Adrenal gland (tissue), 5 donors: ENCODE measurements around the gene ARMH3.

Experiments used
- POLR2A ChIP-seq, 2 donors: fragments of 450-650 bp; IDR thresholded peaks; one replicate each; pipeline ENCODE4 v1.6.1; 2017; ENCODE audit warnings: antibody characterized with exemption in 2 of 2, mild to moderate bottlenecking in 2 of 2, moderate library complexity in 1 of 2
- TF ChIP-seq, protein P1 (sequence below), 6 experiments: fragments of 450-650 bp in 4 of 6; fragments of 200-600 bp in 2 of 6; sonication (generic) in 1 of 6; IDR thresholded peaks; 1 replicate in 5 of 6; 2 replicates in 1 of 6; pipeline versions ENCODE4 v1.5.1 to v1.8.0; 2016 to 2021; ENCODE audit warnings: antibody characterized with exemption in 6 of 6, mild to moderate bottlenecking in 2 of 6, moderate library complexity in 1 of 6
- donor health status: DM: no; HTN: no; CAD: no.

DNA sequence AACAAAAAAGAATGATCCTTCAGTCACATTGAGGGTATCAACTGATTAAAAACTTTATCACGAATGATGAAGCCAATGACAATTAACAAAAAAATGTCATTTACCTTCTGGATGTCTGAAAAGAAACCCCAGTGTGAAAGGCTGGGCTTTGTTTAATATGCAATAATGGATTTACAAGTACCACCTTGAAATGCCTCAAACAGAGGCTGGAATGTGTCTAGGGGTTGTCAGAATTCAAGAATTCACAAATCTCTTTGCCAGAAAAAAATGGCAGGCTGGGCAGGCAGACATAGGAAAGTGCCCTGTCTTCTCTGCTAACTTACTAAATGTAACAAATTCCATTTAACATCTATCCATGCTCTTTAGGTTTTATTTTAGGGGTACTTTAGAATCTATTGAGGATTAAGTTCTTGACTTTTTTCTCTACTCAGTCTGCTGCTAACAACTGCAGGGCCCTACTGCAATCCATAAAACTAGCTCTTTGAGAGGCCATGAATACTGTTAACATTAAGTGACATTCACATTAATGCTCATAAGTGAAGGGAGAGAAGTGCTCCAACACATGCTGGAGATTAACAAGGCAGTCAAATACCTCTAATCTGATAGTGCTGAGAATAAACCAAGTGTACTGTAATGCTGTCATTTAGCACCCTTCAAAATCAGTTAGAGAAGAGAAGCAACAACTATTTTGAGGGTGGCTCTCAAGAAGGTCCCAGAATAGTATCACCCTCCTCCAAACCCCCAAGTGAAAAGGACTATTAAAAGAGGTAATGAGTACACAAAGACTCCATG is 169.3 kb downstream of the ARMH3 start:
- TF ChIP-seq, protein P1, sequence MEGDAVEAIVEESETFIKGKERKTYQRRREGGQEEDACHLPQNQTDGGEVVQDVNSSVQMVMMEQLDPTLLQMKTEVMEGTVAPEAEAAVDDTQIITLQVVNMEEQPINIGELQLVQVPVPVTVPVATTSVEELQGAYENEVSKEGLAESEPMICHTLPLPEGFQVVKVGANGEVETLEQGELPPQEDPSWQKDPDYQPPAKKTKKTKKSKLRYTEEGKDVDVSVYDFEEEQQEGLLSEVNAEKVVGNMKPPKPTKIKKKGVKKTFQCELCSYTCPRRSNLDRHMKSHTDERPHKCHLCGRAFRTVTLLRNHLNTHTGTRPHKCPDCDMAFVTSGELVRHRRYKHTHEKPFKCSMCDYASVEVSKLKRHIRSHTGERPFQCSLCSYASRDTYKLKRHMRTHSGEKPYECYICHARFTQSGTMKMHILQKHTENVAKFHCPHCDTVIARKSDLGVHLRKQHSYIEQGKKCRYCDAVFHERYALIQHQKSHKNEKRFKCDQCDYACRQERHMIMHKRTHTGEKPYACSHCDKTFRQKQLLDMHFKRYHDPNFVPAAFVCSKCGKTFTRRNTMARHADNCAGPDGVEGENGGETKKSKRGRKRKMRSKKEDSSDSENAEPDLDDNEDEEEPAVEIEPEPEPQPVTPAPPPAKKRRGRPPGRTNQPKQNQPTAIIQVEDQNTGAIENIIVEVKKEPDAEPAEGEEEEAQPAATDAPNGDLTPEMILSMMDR (IDR thresholded peaks at IDR 0.05): no peak
- no peak for TF ChIP-seq POLR2A (IDR thresholded peaks at IDR 0.05)
